HG03378 (cell line): ENCODE data around the gene PLEKHH1.

ENCODE experiments used
- ATAC-seq: cut with Tn5 transposase; IDR thresholded peaks from one replicate; pipeline ENCODE4 v1.9.1; 2021; ENCODE audit warnings: mild to moderate bottlenecking, moderate library complexity; ENCODE audit not compliant: unreplicated experiment

The PLEKHH1 gene

DNA sequence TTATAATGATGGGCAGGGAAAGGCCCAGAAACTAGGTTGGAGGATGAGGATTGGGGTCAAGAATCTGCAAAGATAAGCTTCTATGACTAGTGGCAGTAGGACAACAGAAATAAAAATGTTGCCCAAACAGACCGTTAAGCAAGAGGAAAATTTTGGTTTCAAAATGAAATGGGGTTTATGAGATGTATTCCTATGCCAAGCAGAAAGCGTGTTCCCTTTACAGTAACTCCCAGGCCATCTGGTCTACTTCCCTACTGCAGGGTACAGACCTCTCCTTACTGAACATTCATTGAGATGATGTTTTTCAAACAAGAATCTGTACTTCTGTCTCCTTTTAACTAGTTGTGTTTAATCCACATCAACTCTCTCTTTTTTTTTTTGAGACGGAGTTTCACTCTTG is 24.1 kb upstream of the PLEKHH1 start:
- no peak for ATAC-seq

DNA sequence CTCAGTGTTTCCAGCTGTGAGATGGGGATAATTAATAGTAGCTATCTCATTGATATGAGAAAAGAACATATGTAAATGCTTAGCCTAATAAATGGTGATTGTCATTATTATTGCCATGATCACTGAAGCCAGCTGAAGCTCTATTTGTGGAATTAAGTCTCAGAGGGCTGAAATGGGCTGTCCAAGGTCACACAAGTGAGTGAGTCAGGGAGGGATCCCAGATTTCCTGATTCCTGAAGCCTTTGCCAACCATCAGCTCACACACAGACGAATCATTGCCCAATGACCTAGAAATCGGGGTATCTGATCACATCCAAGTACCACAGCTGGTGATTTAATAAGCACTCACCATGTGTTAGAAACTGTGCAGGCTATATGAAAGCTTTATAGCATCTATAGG is 23.0 kb upstream of the PLEKHH1 start:
- no peak for ATAC-seq

DNA sequence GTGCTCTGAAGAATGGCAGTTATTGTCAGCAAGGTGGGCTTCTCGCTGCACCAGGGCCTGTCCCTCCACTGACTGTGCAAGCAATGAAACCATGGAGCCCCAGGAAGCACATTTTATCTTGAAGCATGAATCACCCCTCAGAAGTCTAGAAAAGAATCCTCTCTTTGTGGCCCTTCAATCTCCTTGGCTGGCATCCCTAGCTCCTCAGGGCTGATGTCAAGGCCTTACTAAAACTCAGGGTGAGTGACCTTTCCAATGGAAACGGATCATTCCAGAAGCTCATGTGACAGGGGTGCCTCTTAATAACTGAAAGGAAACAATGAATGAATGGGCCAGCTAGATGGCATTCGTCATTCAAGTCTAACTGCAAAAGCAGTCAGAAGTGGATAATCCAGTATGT is 22.3 kb upstream of the PLEKHH1 start:
- no peak for ATAC-seq

DNA sequence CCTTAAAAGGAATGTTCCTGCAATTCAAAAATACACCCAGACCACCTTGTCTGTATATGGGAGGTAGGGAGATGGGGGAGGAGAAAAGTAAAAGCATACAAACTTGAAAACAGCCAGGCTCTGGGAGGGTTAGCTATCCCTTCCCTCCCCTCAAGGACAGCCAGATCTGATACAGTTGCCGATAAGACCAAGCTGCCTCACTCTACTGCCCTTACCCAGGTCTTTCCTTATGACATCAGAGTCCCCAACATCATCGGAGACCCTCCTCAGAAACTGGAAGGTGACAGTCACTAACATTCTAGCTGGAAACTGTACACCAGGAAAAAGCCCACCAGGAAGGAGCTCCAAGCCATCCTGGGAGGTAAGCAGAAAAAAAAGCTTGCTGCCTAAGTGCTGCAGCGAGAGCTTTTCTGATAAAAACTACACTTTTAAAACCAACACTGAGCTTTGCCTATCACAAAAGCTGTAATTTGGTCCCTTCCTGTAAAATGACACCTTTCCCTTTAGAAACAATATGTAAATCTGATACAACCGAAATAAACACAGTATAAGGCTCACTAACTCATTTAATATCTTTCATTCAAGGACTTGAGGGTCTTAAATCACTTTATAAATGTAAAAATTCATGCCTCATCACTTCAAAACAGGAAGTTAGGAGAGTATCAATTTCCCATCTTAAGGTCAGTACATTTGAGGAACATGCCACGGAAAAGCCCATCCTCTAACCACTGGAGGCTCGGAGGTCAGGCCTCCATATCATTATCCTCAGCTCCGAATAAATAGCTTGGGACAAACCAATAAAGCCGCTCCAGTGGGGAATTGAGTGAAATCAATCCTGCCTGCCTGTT is 20.4 kb upstream of the PLEKHH1 start:
- ATAC-seq, result no peak

DNA sequence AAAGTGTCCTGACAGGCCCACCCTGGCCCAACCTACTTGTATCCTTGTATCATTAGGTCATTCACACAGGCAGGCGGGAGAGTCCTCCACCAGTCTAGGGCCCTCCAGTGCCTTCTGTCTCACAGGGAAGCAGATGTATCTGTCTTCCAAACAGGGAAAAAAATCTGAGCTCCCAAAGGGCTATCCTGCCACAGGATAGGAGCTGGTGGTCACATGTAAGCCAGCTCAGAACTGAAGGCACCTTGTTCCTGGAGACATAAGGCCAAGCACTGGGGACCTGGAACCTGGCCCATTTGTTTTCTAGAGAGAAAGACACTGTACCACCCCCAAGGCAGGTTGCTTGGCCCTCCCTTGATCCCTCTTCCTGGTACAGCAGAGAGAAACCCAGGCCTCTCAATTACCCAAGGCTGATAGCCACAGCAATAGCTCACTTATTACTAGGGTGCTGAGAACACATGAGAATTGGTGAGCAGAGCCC is 19.4 kb upstream of the PLEKHH1 start:
- ATAC-seq, result no peak

DNA sequence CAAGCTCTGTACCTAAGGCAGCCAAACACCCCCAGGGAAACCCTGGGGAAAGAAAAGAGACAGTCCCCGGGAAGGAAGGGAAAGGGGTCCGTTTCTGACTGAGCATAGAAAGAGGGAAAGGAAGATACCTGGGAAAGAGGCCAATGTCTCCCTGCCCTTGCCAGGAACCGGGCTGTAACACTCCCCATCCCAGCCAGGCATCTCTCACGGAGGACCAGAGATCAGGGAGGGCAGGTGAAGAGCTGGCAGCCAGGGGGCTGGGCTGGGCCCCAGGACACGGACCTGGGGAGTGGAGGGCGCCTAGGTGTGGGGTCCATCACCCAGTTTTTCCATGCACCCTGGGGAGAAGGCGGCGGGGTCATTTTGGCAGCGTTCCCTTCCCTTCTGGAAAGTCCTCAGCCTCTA is 18.9 kb upstream of the PLEKHH1 start:
- ATAC-seq, result no peak

DNA sequence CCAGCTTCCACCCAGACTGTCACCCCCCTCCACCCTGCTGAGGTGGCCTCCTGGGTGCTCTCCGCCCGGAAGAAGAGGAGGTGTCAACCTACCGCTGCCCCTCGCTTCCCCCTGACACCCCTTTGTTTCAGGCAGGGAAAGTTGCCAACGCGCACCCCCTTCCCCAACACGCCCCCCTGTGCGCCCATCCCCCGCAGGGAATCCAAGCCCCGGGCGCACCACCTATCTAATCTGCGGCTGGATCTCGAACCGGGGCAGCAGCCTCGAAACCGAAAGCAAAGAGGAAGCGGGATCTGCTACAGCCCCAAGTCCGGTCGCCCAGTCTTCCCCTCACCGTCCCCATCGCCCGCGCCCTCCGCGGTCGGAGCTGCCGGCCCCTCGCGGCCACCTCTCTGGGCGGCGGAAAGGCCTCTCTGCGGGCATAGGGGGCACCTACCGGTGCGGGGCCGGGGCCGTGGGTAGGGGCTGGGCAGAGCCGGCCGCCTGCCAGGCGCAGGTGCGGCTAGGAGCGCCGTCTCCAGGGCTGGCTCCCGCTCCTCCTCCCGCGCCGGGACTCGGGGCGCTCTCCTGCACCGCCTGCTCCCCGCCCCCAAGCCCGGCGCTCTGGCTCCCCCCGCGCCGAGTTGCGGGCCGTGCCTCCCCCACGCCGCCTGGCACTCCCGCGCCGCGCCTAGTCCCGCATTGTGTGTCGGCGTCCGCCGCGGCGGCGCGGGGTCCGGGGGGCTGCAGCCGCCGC is 18.3 kb upstream of the PLEKHH1 start:
- ATAC-seq, result no peak

DNA sequence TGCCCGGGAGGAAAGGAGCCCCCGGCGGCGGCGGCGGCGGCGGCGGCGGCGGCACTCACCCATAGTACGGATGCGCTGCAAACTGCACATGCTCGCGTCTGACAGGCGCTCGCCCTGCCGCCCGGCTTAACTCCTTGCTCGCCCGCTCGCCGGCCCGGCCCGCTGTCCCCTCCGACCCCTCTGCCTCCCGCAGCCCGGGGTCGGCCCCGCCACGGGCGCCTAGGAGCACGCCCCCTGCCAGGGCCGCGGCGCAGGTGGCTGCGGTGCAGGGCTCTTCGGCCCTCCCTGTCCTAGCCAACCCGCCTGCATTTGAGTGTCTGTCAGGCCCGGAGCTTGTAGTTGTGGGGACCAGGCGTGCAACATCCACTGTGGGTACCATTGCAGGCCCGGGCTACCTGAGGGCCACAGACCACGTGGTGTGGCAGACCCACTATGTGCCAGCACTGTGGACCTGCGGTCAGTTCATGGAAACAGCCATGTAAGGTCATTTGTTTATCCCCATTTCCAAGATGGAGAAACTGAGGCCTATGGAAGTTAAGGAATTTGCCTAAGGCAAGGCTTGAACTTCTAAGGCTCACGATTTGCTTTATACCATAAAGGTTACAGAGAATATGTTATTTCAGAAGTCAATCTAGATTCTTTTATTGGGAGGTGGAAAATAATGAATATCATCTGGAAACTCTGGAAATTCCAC is 17.6 kb upstream of the PLEKHH1 start:
- no peak for ATAC-seq

DNA sequence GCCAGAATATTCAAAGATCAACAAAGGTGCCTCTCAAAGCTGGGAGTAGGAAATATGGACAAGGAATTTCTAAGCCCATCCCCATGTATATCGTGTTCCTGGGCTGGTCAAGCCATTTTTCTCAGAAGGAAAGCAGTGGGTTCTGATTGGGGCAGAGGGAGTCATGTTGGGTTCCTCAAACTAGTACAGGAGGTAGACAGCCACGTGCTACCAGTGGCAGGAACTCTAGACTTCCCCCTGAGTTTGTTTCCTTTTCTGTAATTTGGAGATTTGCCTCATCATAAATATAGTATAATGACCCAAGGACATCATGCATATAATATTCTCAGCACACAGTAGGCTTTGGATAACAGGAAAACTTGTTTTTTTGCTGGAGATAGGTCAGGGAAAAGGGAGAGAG is 16.4 kb upstream of the PLEKHH1 start:
- no peak for ATAC-seq

DNA sequence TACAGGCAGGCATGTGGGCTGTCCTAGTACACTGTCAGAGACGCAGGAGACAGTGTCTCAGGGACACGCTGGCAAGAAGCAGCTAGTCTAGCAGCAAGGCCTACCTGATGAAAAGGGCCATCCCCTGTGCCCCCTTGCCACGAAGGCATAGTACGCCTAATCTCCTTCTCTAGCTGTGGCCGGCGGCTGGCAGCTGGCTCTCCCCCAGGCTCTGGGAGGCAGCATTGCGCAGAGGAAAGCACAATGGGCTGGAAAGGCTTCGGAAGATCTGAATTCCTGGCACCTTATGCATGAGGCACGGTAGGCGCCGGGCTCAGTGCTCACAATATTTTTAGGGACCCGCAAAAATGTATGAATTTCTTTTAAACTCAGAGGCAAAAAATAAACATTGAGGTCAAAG is 16.0 kb upstream of the PLEKHH1 start:
- no peak for ATAC-seq

DNA sequence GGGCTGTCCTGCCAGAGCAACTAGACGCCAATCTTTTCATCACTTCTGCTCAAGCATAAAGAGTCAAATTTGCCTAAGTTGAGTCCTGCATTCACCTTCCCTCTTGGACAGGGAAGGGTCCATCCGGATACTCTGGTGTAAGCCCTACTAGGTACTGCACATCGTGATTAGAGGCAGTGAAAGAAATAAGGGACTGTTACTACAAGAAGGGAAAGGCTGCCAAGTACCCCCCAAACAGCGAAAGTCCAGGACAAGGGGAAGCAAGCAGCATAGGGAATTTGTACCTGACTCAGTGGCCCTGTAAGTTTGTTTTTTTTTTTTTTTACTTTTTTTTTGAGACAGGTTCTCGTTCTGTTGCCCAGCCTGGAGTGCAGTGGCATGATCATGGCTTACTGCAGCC is 13.7 kb upstream of the PLEKHH1 start:
- ATAC-seq, result no peak

DNA sequence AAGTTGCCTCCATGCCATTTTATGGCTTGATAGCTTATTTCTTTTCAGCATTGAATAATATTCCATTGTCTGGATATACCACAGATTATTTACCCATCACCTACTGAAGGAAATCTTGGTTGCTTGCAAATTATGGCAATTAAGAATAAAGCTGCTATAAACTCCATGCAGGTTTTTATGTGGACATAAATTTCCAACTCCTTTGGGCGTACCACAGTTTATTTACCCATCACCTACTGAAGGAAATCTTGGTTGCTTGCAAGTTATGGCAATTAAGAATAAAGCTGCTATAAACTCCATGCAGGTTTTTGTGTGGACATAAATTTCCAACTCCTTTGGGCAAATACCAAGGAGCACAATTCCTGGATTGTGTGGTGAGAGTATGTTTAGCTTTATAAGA is 12.6 kb upstream of the PLEKHH1 start:
- no peak for ATAC-seq

DNA sequence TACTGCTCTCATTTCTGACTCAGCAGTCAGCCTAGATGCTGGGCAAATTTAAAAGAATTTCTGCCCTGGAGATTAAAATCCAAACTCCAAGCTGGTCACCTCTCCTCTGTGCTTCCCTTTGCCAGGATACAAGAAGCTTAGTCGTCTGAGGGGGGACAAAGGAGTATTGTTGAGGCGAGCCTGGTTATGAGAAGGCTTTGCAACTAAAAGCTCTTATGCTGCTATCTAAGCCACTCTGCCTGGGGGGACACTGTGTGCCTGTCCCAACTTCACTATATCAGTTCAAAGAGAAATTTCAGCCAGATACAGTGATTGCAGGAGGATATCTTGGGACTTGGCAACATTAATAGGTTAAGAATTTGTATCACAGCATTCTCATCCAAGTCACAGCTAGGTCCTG is 10.8 kb upstream of the PLEKHH1 start:
- ATAC-seq, result no peak

DNA sequence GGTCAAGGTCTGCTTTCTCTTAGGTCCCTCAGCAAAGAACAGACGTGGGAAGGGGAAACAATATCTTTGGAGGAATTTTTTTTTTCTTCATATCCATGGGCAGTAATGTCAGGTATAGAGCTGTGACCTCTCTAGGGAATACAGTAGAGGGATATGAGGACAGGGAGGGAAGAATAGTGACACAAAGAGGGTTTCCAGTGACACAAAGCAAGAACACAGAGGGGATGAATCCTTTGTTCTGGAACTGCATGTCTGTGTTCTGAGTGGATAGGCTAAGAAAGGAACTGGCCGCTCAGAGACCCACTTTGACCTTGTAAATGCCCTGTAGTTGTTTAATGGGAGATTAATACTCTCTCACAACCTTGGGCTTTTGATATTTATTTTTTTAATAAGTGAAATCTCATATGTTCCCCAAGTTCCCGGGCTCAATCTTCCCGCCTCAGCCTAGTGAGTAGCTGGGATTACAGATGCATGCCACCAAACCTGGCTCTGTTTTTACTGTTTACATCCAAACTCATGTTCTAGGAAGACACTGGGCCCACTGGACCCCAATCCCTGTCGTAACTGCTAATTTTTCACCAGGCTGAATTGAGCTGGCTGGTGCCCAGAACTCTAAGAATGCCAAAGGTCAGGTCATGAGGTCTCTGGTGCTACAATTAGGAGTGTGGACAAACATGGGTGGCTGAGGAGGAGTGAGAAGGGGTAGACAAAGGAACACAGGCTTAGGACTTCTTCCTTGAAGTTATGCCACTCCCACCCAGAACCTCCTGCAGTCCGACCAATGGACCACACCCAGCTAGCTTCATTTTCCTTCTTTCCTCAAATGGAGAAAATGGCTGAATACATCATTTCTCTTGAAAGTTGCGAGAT is 9.1 kb upstream of the PLEKHH1 start:
- ATAC-seq, result no peak

DNA sequence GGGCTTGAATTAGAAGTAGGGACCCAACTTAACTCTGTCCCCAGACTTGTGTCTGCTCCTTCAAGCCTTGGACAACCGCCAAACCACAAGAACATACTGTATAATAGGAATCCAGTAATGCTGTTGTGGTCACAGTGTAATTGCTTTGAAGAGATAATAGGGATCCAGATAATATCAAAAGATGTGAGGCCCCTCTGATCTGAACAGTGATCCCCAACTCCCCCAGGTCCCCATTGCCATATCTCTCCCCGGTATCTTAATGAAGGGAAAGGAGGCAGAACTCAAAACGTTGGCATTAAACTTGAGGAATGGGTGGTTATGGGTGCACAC is 8.5 kb upstream of the PLEKHH1 start:
- no peak for ATAC-seq

DNA sequence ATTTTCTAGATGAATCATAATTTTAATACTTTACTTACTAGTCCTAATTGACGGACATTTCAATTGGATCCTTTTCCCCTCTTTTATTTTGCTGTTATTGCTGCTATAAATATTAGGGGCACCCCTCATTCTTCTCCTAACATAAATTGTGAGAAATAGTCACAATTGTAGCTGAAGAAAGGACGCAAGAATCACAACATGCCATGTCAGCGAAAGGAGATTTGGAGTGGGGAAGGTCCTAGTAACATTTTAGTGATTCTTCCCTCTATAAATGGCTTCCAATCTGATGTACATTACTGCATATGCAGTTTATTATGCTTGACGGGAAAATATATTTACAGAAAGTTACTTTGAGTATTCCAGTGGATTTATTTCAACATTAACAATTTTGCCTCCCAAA is 7.7 kb upstream of the PLEKHH1 start:
- no peak for ATAC-seq

DNA sequence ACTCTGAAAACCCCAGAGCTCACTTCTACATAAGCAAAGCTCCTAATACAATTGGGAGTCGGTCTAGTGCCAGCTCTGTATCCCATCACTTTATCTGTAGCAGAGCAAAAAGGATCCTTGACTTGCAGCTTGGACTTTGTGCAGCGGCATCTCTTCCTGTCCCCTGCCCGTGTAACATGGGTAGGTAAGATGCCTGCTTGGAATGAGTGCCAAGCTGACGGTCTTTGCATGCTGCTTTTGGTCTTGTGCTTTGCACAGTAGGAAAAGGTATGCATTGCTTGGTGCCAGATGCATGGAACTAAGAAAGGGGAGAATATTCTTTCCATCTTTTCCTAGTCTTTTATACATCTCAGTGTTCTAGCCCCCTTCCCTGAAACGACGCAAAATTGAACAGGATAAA is 6.9 kb upstream of the PLEKHH1 start:
- ATAC-seq, result no peak

DNA sequence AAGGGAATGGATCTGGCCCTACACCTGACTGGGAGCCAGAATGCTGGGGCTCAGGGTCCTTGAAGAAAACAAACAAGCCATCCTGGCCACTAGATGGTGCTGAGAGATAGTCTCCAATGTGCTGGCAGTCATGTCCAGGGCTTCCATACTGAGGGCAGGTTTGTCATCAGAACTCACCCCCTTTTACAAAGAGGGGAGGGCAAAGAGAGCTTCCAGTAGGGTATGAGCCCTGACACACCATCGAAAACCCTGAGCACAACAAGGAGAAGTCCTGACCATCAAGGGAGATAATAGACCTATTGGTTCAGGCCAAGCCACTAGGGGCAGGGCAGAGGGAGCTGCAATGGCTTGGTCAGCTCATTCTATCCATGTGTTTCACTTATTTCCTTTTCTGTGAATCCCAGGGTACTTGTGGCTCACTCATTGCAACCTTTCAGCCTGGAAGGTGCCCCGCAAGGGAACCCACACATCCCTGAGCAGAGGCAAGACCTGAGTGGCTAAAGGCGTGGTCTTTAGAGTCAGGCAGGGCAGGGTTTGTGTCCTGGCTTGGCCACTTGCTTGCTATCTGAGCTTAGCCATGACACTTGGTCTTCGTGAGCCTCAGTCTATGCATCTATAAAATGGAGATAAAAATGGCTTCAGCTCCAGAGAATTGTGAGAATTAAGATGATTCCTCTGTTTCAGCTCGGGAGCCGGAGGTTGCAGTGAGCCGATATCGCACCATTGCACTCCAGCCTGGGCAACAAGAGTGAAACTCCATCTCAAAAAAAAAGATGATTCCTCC is 6.2 kb upstream of the PLEKHH1 start:
- ATAC-seq, result no peak

DNA sequence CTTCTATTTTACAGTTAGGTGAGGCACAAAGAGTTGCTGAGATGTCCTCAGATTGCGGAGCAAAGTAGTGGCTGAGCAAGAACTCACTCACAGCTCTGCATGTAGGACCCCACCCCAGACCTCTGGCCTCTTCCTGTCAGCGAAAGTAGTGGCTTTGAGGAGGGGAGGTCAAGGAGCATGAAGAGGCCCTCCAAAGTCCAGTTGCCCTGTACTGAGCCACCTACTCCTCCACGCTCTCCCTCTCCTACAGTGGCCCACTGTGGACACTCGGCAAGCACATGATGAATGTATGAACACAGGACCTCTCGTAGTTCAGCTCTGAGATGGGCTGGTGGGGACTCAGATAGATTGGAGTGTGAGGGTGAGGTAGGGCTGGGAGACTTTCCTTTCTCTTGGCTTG is 5.3 kb upstream of the PLEKHH1 start:
- no peak for ATAC-seq

DNA sequence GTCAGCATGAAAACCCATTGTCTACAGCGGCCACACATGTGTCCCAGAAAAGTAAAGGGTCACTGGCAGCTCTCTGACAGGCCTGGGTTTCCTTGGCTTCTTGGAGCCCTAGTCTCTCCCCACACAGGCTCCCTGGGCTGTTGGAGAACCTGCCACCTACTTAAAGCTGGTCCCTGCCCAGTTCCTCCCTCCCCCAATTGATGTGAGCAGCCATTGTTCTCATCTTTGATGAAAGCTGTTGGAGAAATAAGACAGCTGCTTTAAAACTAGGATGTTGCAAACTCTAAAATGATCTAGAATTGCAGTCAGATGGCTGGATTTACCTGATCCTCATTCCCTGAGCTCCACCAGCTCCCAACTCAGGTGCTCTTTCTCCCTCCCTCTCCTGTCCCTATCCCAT is 4.8 kb upstream of the PLEKHH1 start:
- no peak for ATAC-seq
